ENCODE results near the gene ZDBF2.
A peak's percentile ranks its signal among the peaks of the same experiment; 100 is the strongest.

Gene ZDBF2

GRCh38 chr2:206232287-206233035 lies 42.0 kb upstream of the ZDBF2 start:
- Histone ChIP-seq H3K36me3 (ENCODE audit: control insufficient read depth in 4 of 4, insufficient read depth in 4 of 4, low read length in 3 of 4) (no peaks in the 10 kb centered on the region), H3K27ac (ENCODE audit: insufficient read depth in 1 of 2, low read depth in 1 of 2, low read length in 2 of 2, poor library complexity in 1 of 2, severe bottlenecking in 2 of 2) (no peak overlapping the region), H3K9me3 (ENCODE audit: control extremely low read depth in 1 of 5, control insufficient read depth in 4 of 5, insufficient read depth in 2 of 5, low read depth in 1 of 5, low read length in 4 of 5) (peaks cover 0 to 9% (median 4%) of the 10 kb centered on the region in 5 experiments), H3K4me1 (ENCODE audit: control extremely low read depth in 1 of 4, control insufficient read depth in 4 of 4, insufficient read depth in 4 of 4, low read length in 3 of 4) (no peaks in the 10 kb centered on the region), H3K27me3 (replicated peaks in 2 of 5; ENCODE audit: control insufficient read depth in 4 of 5, insufficient read depth in 5 of 5, low read length in 4 of 5) (peaks cover 0 to 7% (median 4%) of the 10 kb centered on the region in 5 experiments), H3K4me3 (ENCODE audit: control insufficient read depth in 1 of 7, extremely low read depth in 1 of 7, insufficient read depth in 4 of 7, low read depth in 2 of 7, low read length in 6 of 7) (no peak overlapping the region)
- no peak for DNase-seq
- ChIA-PET CTCF (no interaction called here), POLR2A (no interaction called here)
- 93% methylated on average over 5 of the region's 7 CpGs for WGBS (ENCODE audit: insufficient coverage)

GRCh38 chr2:206239157-206239556 lies 35.3 kb upstream of the ZDBF2 start:
- peaks cover 0 to 12% (median 4%) of the 10 kb centered on the region in 5 experiments for H3K9me3 ChIP-seq (ENCODE audit: control extremely low read depth in 1 of 5, control insufficient read depth in 4 of 5, insufficient read depth in 2 of 5, low read depth in 1 of 5, low read length in 4 of 5)
- H3K4me1 ChIP-seq (ENCODE audit: control extremely low read depth in 1 of 4, control insufficient read depth in 4 of 4, insufficient read depth in 4 of 4, low read length in 3 of 4) = peaks cover 0 to 5% (median 0%) of the 10 kb centered on the region in 4 experiments
- DNase-seq = no peak
- POLR2A ChIA-PET = no interaction called here
- H3K4me3 ChIP-seq (ENCODE audit: control insufficient read depth in 1 of 7, extremely low read depth in 1 of 7, insufficient read depth in 4 of 7, low read depth in 2 of 7, low read length in 6 of 7) = no peak overlapping the region
- H3K27ac ChIP-seq (ENCODE audit: insufficient read depth in 1 of 2, low read depth in 1 of 2, low read length in 2 of 2, poor library complexity in 1 of 2, severe bottlenecking in 2 of 2) = no peak overlapping the region
- H3K27me3 ChIP-seq (replicated peaks in 2 of 5; ENCODE audit: control insufficient read depth in 4 of 5, insufficient read depth in 5 of 5, low read length in 4 of 5) = peaks cover 0 to 8% (median 4%) of the 10 kb centered on the region in 5 experiments
- CTCF ChIA-PET = no interaction called here
- H3K36me3 ChIP-seq (ENCODE audit: control insufficient read depth in 4 of 4, insufficient read depth in 4 of 4, low read length in 3 of 4) = no peaks in the 10 kb centered on the region

GRCh38 chr2:206240327-206240726 lies 34.1 kb upstream of the ZDBF2 start:
- ChIA-PET POLR2A (no interaction called here), CTCF (no interaction called here)
- H3K36me3 ChIP-seq (ENCODE audit: control insufficient read depth in 4 of 4, insufficient read depth in 4 of 4, low read length in 3 of 4) = no peaks in the 10 kb centered on the region
- 81% methylated on average over 3 of the region's 3 CpGs for WGBS (ENCODE audit: insufficient coverage)
- H3K27ac ChIP-seq (ENCODE audit: insufficient read depth in 1 of 2, low read depth in 1 of 2, low read length in 2 of 2, poor library complexity in 1 of 2, severe bottlenecking in 2 of 2) = no peak overlapping the region
- DNase-seq = no peak
- peaks cover 0 to 10% (median under 1%) of the 10 kb centered on the region in 4 experiments for H3K4me1 ChIP-seq (ENCODE audit: control extremely low read depth in 1 of 4, control insufficient read depth in 4 of 4, insufficient read depth in 4 of 4, low read length in 3 of 4)
- H3K27me3 ChIP-seq (replicated peaks in 2 of 5; ENCODE audit: control insufficient read depth in 4 of 5, insufficient read depth in 5 of 5, low read length in 4 of 5) = peaks cover 0 to 14% (median 4%) of the 10 kb centered on the region in 5 experiments
- no peak overlapping the region for H3K4me3 ChIP-seq (ENCODE audit: control insufficient read depth in 1 of 7, extremely low read depth in 1 of 7, insufficient read depth in 4 of 7, low read depth in 2 of 7, low read length in 6 of 7)
- H3K9me3 ChIP-seq (ENCODE audit: control extremely low read depth in 1 of 5, control insufficient read depth in 4 of 5, insufficient read depth in 2 of 5, low read depth in 1 of 5, low read length in 4 of 5) = peaks cover 0 to 8% (median 4%) of the 10 kb centered on the region in 5 experiments

- H3K4me3 ChIP-seq (ENCODE audit: control insufficient read depth in 1 of 7, extremely low read depth in 1 of 7, insufficient read depth in 4 of 7, low read depth in 2 of 7, low read length in 6 of 7) = no peak overlapping the region
- peak in 2 of 3 donors; percentile 63 to 75 for DNase-seq
- peaks cover 0 to 15% (median 8%) of the 10 kb centered on the region in 4 experiments for H3K4me1 ChIP-seq (ENCODE audit: control extremely low read depth in 1 of 4, control insufficient read depth in 4 of 4, insufficient read depth in 4 of 4, low read length in 3 of 4)
- ChIA-PET POLR2A (no interaction called here), CTCF (no interaction called here)
- peaks cover 0 to 3% (median 0%) of the 10 kb centered on the region in 5 experiments for H3K9me3 ChIP-seq (ENCODE audit: control extremely low read depth in 1 of 5, control insufficient read depth in 4 of 5, insufficient read depth in 2 of 5, low read depth in 1 of 5, low read length in 4 of 5)
- no peaks in the 10 kb centered on the region for H3K36me3 ChIP-seq (ENCODE audit: control insufficient read depth in 4 of 4, insufficient read depth in 4 of 4, low read length in 3 of 4)
- H3K27me3 ChIP-seq (replicated peaks in 2 of 5; ENCODE audit: control insufficient read depth in 4 of 5, insufficient read depth in 5 of 5, low read length in 4 of 5) = peaks cover 0 to 14% (median 6%) of the 10 kb centered on the region in 5 experiments
- H3K27ac ChIP-seq (ENCODE audit: insufficient read depth in 1 of 2, low read depth in 1 of 2, low read length in 2 of 2, poor library complexity in 1 of 2, severe bottlenecking in 2 of 2) = no peak overlapping the region
- no CpG with 5 or more reads among the region's 4 CpGs for WGBS (ENCODE audit: insufficient coverage)
These were observed 32.7 kb upstream of the ZDBF2 start for GRCh38 chr2:206241736-206242135.

- Histone ChIP-seq H3K4me1 (ENCODE audit: control extremely low read depth in 1 of 4, control insufficient read depth in 4 of 4, insufficient read depth in 4 of 4, low read length in 3 of 4) (peaks cover 0 to 16% (median 8%) of the 10 kb centered on the region in 4 experiments), H3K27me3 (replicated peaks in 2 of 5; ENCODE audit: control insufficient read depth in 4 of 5, insufficient read depth in 5 of 5, low read length in 4 of 5) (peaks cover 2 to 41% (median 6%) of the 10 kb centered on the region in 5 experiments), H3K36me3 (ENCODE audit: control insufficient read depth in 4 of 4, insufficient read depth in 4 of 4, low read length in 3 of 4) (no peaks in the 10 kb centered on the region), H3K27ac (ENCODE audit: insufficient read depth in 1 of 2, low read depth in 1 of 2, low read length in 2 of 2, poor library complexity in 1 of 2, severe bottlenecking in 2 of 2) (no peak overlapping the region), H3K9me3 (ENCODE audit: control extremely low read depth in 1 of 5, control insufficient read depth in 4 of 5, insufficient read depth in 2 of 5, low read depth in 1 of 5, low read length in 4 of 5) (peaks cover 0 to 4% (median 0%) of the 10 kb centered on the region in 5 experiments), H3K4me3 (ENCODE audit: control insufficient read depth in 1 of 7, extremely low read depth in 1 of 7, insufficient read depth in 4 of 7, low read depth in 2 of 7, low read length in 6 of 7) (no peak overlapping the region)
- ChIA-PET CTCF (interaction anchor here (1.0 to 1.2 kb wide), 2 partner anchors 15 to 27 kb away, joined by 3 to 4 read pairs; no protein-coding TSS in a partner anchor), POLR2A (no interaction called here)
- DNase-seq = peak; percentile 34 to 81 (median 64)
- WGBS (ENCODE audit: insufficient coverage) = 0% methylated on average over 1 of the region's 2 CpGs
These were observed 29.2 kb upstream of the ZDBF2 start for GRCh38 chr2:206245265-206245672.

GRCh38 chr2:206250041-206250897 lies 24.2 kb upstream of the ZDBF2 start:
- 49% methylated on average over 16 of the region's 45 CpGs for WGBS (ENCODE audit: insufficient coverage)
- POLR2A ChIA-PET = no interaction called here
- H3K4me3 ChIP-seq (ENCODE audit: control insufficient read depth in 1 of 7, extremely low read depth in 1 of 7, insufficient read depth in 4 of 7, low read depth in 2 of 7, low read length in 6 of 7) = peak overlapping the region in 3 of 7 experiments; percentile 26 to 40 (median 39)

More at GRCh38 chr2:206250041-206250897, 24.2 kb upstream of the ZDBF2 start:
- Histone ChIP-seq H3K27me3 (replicated peaks in 2 of 5; ENCODE audit: control insufficient read depth in 4 of 5, insufficient read depth in 5 of 5, low read length in 4 of 5) (peaks cover 9 to 78% (median 18%) of the 10 kb centered on the region in 5 experiments), H3K36me3 (ENCODE audit: control insufficient read depth in 4 of 4, insufficient read depth in 4 of 4, low read length in 3 of 4) (no peaks in the 10 kb centered on the region), H3K9me3 (ENCODE audit: control extremely low read depth in 1 of 5, control insufficient read depth in 4 of 5, insufficient read depth in 2 of 5, low read depth in 1 of 5, low read length in 4 of 5) (peaks cover 0 to 16% (median 10%) of the 10 kb centered on the region in 5 experiments), H3K4me1 (ENCODE audit: control extremely low read depth in 1 of 4, control insufficient read depth in 4 of 4, insufficient read depth in 4 of 4, low read length in 3 of 4) (peaks cover 0 to 8% (median 8%) of the 10 kb centered on the region in 4 experiments), H3K27ac (ENCODE audit: insufficient read depth in 1 of 2, low read depth in 1 of 2, low read length in 2 of 2, poor library complexity in 1 of 2, severe bottlenecking in 2 of 2) (no peak overlapping the region)
- DNase-seq = peak in 2 of 3 donors; percentile 39 to 54
- CTCF ChIA-PET = interaction anchor here (1.5 kb wide), 1 partner anchor 90 kb away, joined by 4 read pairs; no protein-coding TSS in a partner anchor
